Endodermal cell (in vitro differentiated cells): ENCODE measurements around the gene KLHL41. TPM values are rescaled to one million over a fixed set of nuclear protein-coding genes. Genes with fewer than 3 reads are reported as not detected.

ENCODE experiments used
- DNase-seq: peaks from one replicate; pipeline ENCODE4 v3.0.0-alpha.2; 2017
- H3K27ac ChIP-seq: 2 replicates; pipeline ENCODE4 v1.5.1; 2013; ENCODE audit warnings: mild to moderate bottlenecking, low read depth, low read length, moderate library complexity
- H3K27me3 ChIP-seq: 2 replicates; pipeline ENCODE4 v1.6.1; 2013; ENCODE audit warnings: mild to moderate bottlenecking, low read length, moderate library complexity; ENCODE audit not compliant: insufficient read depth, control insufficient read depth, poor library complexity, severe bottlenecking
- H3K36me3 ChIP-seq: 2 replicates; pipeline ENCODE4 v1.7.0; 2013; ENCODE audit warnings: mild to moderate bottlenecking, low read length, moderate library complexity; ENCODE audit not compliant: control insufficient read depth, insufficient read depth
- H3K4me1 ChIP-seq: one replicate; pipeline ENCODE4 v1.7.0; 2013; ENCODE audit warnings: low read length; ENCODE audit not compliant: control insufficient read depth, insufficient read depth
- H3K4me3 ChIP-seq: 2 replicates; pipeline ENCODE4 v1.5.1; 2013; ENCODE audit warnings: mild to moderate bottlenecking, low read length, moderate library complexity
- H3K9ac ChIP-seq: 2 replicates; pipeline ENCODE4 v1.6.1; 2013; ENCODE audit warnings: mild to moderate bottlenecking, low read length, moderate library complexity; ENCODE audit not compliant: poor library complexity, severe bottlenecking; ENCODE audit errors: extremely low read depth
- H3K9me3 ChIP-seq: 2 replicates; pipeline ENCODE4 v1.6.1; 2013; ENCODE audit warnings: mild to moderate bottlenecking, low read length, moderate library complexity; ENCODE audit not compliant: control insufficient read depth
- H3K27ac Mint-ChIP-seq: 2 replicates; pipeline ENCODE4 v1.8.0; 2020; ENCODE audit warnings: mixed read lengths
- H3K27me3 Mint-ChIP-seq: 2 replicates; pipeline ENCODE4 v1.8.0; 2021; ENCODE audit warnings: mild to moderate bottlenecking, mixed read lengths; ENCODE audit not compliant: insufficient read depth
- H3K36me3 Mint-ChIP-seq: 2 replicates; pipeline ENCODE4 v1.8.0; 2020; ENCODE audit warnings: low read depth, mixed read lengths
- H3K4me1 Mint-ChIP-seq: 2 replicates; pipeline ENCODE4 v1.8.0; 2020; ENCODE audit warnings: mixed read lengths
- H3K4me3 Mint-ChIP-seq: 2 replicates; pipeline ENCODE4 v1.8.0; 2020; ENCODE audit warnings: mild to moderate bottlenecking, moderate library complexity, mixed read lengths
- H3K9me3 Mint-ChIP-seq: 2 replicates; pipeline ENCODE4 v1.8.0; 2020; ENCODE audit warnings: mild to moderate bottlenecking, mixed read lengths
- WGBS, 2 experiments: methylation state at CpG; one replicate each; pipeline versions ENCODE4 v1.1.5 to v1.1.7; 2013; ENCODE audit warnings: missing lambda C conversion rate in 2 of 2, mixed read lengths in 1 of 2; ENCODE audit not compliant: insufficient coverage in 1 of 2, insufficient read length in 1 of 2; 5-methylcytosine and 5-hydroxymethylcytosine counted together
- total RNA-seq, 2 donors: library from RNA; stranded (reverse); fragmentation: NEBNext Ultra II Directional in 1 of 2; extraction: Animal tissue kit (Norgen Biotek cat#: 25700) in 1 of 2; gene quantifications; 2 replicates in 1 of 2; 3 replicates in 1 of 2; pipeline ENCODE4 v1.2.1, GENCODE V29; 2021
- TF ChIP-seq, protein P1 (sequence below): fragments of 200-600 bp; sonication (generic); conservative IDR thresholded peaks from 2 replicates; pipeline ENCODE4 v1.5.0; 2021; ENCODE audit warnings: antibody characterized with exemption, mild to moderate bottlenecking

Gene KLHL41
- total RNA-seq, 2 donors from 2014 or later: not detected

- Histone ChIP-seq H3K9ac (no peak overlapping the region), H3K27me3 (no peaks in the 10 kb centered on the region), H3K4me1 (no peaks in the 10 kb centered on the region), H3K36me3 (no peaks in the 10 kb centered on the region), H3K27ac (no peak overlapping the region), H3K9me3 (no peaks in the 10 kb centered on the region), H3K4me3 (no peak overlapping the region)
- TF ChIP-seq, protein P1, sequence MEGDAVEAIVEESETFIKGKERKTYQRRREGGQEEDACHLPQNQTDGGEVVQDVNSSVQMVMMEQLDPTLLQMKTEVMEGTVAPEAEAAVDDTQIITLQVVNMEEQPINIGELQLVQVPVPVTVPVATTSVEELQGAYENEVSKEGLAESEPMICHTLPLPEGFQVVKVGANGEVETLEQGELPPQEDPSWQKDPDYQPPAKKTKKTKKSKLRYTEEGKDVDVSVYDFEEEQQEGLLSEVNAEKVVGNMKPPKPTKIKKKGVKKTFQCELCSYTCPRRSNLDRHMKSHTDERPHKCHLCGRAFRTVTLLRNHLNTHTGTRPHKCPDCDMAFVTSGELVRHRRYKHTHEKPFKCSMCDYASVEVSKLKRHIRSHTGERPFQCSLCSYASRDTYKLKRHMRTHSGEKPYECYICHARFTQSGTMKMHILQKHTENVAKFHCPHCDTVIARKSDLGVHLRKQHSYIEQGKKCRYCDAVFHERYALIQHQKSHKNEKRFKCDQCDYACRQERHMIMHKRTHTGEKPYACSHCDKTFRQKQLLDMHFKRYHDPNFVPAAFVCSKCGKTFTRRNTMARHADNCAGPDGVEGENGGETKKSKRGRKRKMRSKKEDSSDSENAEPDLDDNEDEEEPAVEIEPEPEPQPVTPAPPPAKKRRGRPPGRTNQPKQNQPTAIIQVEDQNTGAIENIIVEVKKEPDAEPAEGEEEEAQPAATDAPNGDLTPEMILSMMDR: no peak
- Mint-ChIP-seq H3K36me3 (no peaks in the 10 kb centered on the region), H3K27ac (no peak overlapping the region), H3K4me3 (no peak overlapping the region), H3K9me3 (no peaks in the 10 kb centered on the region), H3K27me3 (no peaks in the 10 kb centered on the region), H3K4me1 (peaks cover 10% of the 10 kb centered on the region)
- DNase-seq: no peak
Measured at GRCh38 chr2:169520896-169521295, 11.4 kb downstream of the KLHL41 start.

DNA sequence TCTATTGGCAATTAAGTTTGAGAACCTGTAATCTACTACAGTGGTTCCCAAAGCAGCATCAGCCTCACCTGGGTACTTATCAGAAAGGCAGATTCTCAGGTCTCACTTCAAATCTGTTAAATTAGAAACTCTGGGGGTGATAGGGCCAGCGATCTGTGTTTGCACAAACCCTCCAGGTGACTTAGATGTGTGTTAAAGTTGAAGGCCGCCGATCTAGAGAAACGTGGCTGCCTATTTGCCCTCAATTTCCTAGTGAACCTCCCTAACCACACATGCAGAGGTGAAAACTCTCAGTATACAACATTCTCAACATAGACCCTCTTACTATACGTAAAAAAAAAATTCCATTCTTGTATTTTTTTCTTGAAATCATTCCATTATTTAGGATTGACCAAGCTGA, 14.2 kb downstream of the KLHL41 start:
- Histone ChIP-seq H3K9me3 (no peaks in the 10 kb centered on the region), H3K4me3 (no peak overlapping the region), H3K27ac (no peak overlapping the region), H3K27me3 (no peaks in the 10 kb centered on the region), H3K36me3 (peaks cover 5% of the 10 kb centered on the region), H3K4me1 (no peaks in the 10 kb centered on the region), H3K9ac (no peak overlapping the region)
- Mint-ChIP-seq H3K4me3 (no peak overlapping the region), H3K36me3 (no peaks in the 10 kb centered on the region), H3K27me3 (no peaks in the 10 kb centered on the region), H3K27ac (no peak overlapping the region), H3K9me3 (no peaks in the 10 kb centered on the region), H3K4me1 (peaks cover 10% of the 10 kb centered on the region)
- 65% methylated on average over 4 of the region's 5 CpGs; no CpG with 5 or more reads in 1 of the 2 experiments for WGBS, 2 experiments
- no peak for DNase-seq
- TF ChIP-seq, protein P1: no peak

DNA sequence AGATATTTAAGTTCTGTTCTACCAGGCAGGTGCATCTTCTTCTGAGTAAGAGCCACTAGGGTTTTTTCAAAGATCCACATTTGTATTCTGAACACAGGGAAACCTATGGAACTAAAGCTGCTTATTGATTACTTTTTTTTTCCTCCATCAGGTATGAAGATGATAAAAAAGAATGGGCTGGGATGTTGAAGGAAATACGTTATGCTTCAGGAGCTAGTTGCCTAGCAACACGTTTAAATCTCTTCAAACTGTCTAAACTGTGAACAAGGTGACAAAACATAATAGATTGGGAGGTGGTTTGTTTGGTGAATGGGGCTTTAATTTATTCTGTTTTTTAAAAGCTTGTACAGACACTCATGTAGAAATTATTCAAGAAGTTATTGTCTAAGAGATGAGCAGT, 15.9 kb downstream of the KLHL41 start:
- Histone ChIP-seq H3K27me3 (no peaks in the 10 kb centered on the region), H3K9me3 (no peaks in the 10 kb centered on the region), H3K36me3 (peaks cover 15% of the 10 kb centered on the region), H3K4me1 (no peaks in the 10 kb centered on the region), H3K4me3 (no peak overlapping the region), H3K9ac (no peak overlapping the region), H3K27ac (no peak overlapping the region)
- Mint-ChIP-seq H3K4me1 (peaks cover 10% of the 10 kb centered on the region), H3K9me3 (no peaks in the 10 kb centered on the region), H3K36me3 (peaks cover 10% of the 10 kb centered on the region), H3K4me3 (no peak overlapping the region), H3K27ac (no peak overlapping the region), H3K27me3 (no peaks in the 10 kb centered on the region)
- DNase-seq: no peak
- TF ChIP-seq, protein P1: no peak
- 89% methylated on average over 2 of the region's 2 CpGs; no CpG with 5 or more reads in 1 of the 2 experiments for WGBS, 2 experiments
